Smooth muscle cell (in vitro differentiated cells): ENCODE results near the gene LRRC47. TPM values are rescaled to one million over a fixed set of nuclear protein-coding genes. Genes with fewer than 3 reads are reported as not detected.

Experiments
- DNase-seq: peaks from one replicate; lab custom pipeline; 2025; ENCODE audit not compliant: unreplicated experiment; lab: John Stamatoyannopoulos, UW
- H2AFZ ChIP-seq: fragments of 200-600 bp; sonication (generic); 2 replicates; pipeline ENCODE4 v1.6.0; 2016; ENCODE audit warnings: antibody characterized with exemption, low read depth, mild to moderate bottlenecking
- H3F3A ChIP-seq: fragments of 200-600 bp; sonication (generic); 2 replicates; pipeline ENCODE4 v1.6.0; 2017; ENCODE audit warnings: antibody characterized with exemption, low read depth
- H3K27ac ChIP-seq: fragments of 200-600 bp; sonication (generic); 2 replicates; pipeline ENCODE4 v1.5.1; 2016; ENCODE audit warnings: low read depth, mild to moderate bottlenecking
- H3K27me3 ChIP-seq: fragments of 200-600 bp; sonication (generic); 2 replicates; pipeline ENCODE4 v1.6.1; 2016; ENCODE audit warnings: low read depth, mild to moderate bottlenecking
- H3K36me3 ChIP-seq: fragments of 200-600 bp; sonication (generic); 2 replicates; pipeline ENCODE4 v1.5.1; 2016; ENCODE audit warnings: low read depth
- H3K4me1 ChIP-seq: fragments of 200-600 bp; sonication (generic); 2 replicates; pipeline ENCODE4 v1.5.1; 2016; ENCODE audit warnings: low read depth
- H3K4me2 ChIP-seq: fragments of 200-600 bp; sonication (generic); 2 replicates; pipeline ENCODE4 v1.6.0; 2016; ENCODE audit warnings: mild to moderate bottlenecking
- H3K4me3 ChIP-seq: fragments of 200-600 bp; sonication (generic); 2 replicates; pipeline ENCODE4 v1.5.1; 2016; ENCODE audit warnings: mild to moderate bottlenecking
- H3K79me2 ChIP-seq: fragments of 200-600 bp; sonication (generic); 2 replicates; pipeline ENCODE4 v1.6.0; 2016; ENCODE audit warnings: low read depth, mild to moderate bottlenecking
- H3K9ac ChIP-seq: fragments of 200-600 bp; sonication (generic); 2 replicates; pipeline ENCODE4 v1.6.0; 2016; ENCODE audit warnings: low read depth
- H3K9me3 ChIP-seq: fragments of 200-600 bp; sonication (generic); replicated peaks from 2 replicates; pipeline ENCODE4 v1.5.1; 2016; ENCODE audit warnings: low read depth
- H4K20me1 ChIP-seq: fragments of 200-600 bp; sonication (generic); 2 replicates; pipeline ENCODE4 v1.6.0; 2016; ENCODE audit warnings: low read depth
- WGBS: methylation state at CpG from one replicate; pipeline ENCODE4 v1.1.7; 2016; ENCODE audit warnings: low lambda C conversion rate; 5-methylcytosine and 5-hydroxymethylcytosine counted together
- polyA plus RNA-seq: library from polyadenylated mRNA; unstranded; fragments of >200 nt; fragmentation: Nextera tagmentation; extraction: Ambion mirVana; gene quantifications from 2 replicates; pipeline ENCODE4 v1.2.1, GENCODE V29; 2016
- small RNA-seq: library from RNA; depleted of rRNA; stranded (forward); fragments of <200 nt; gene quantifications from one replicate; pipeline ENCODE3, GENCODE V24; 2014
- total RNA-seq: library from RNA; depleted of rRNA; stranded (reverse); fragments of >200 nt; gene quantifications from 2 replicates; pipeline ENCODE4 v1.2.3, GENCODE V29; 2014
- TF ChIP-seq, protein P1 (sequence below): fragments of 200-600 bp; sonication (generic); IDR thresholded peaks from 2 replicates; pipeline ENCODE4 v1.5.1; 2017; ENCODE audit warnings: borderline replicate concordance, mild to moderate bottlenecking, antibody characterized with exemption; ENCODE audit not compliant: insufficient read depth, poor library complexity, severe bottlenecking

The LRRC47 gene
- total and polyA plus RNA-seq, 2 experiments from 2014 or later, result 24.9 to 38.0 TPM

DNA sequence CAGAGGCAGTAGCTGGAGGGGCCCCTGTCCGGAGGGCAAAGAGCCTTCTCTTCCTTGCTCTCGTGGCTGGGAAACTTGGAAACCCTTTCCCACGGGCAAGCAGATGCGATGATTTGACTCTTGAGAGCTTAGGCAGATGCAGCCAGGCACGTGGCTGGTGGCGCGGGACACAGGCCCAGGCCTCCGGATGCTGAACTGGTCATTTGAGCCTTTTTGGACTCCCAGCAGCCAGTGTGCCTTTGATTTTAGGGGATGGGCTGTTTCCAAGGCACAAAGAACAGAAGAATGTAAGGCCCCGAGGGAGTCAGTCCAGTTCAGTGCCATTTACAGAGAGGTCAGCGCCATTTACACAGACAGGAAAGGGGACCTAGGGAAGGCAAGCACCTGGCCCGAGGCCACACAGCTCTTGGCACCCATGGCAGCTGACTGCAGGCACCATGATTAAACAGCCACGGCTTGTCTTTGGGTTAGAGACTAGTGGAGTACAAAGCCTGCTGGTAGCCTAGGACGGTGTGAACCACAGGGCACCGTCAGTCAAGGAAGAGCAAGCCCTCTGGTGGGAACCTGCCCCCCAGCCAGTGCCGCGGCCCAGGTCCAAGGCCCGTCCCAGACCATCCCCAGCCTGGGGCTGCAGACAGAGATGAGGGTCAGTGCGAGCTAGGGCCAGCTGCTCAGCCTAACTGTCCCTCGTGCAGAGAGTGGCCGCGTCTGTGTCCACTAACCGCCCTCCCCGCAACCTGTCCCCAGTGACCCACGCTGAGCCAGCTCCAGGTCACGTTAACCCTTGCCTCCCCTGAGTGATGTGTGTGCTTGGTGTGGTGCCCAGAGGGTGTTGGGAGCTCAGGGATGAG lies 64.5 kb downstream of the LRRC47 start:
- H3K4me3 ChIP-seq, result no peak overlapping the region
- DNase-seq, result no peak
- TF ChIP-seq, protein P1, sequence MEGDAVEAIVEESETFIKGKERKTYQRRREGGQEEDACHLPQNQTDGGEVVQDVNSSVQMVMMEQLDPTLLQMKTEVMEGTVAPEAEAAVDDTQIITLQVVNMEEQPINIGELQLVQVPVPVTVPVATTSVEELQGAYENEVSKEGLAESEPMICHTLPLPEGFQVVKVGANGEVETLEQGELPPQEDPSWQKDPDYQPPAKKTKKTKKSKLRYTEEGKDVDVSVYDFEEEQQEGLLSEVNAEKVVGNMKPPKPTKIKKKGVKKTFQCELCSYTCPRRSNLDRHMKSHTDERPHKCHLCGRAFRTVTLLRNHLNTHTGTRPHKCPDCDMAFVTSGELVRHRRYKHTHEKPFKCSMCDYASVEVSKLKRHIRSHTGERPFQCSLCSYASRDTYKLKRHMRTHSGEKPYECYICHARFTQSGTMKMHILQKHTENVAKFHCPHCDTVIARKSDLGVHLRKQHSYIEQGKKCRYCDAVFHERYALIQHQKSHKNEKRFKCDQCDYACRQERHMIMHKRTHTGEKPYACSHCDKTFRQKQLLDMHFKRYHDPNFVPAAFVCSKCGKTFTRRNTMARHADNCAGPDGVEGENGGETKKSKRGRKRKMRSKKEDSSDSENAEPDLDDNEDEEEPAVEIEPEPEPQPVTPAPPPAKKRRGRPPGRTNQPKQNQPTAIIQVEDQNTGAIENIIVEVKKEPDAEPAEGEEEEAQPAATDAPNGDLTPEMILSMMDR, result no peak
- no peaks in the 10 kb centered on the region for H3K79me2 ChIP-seq
- no peak overlapping the region for H3K9ac ChIP-seq
- H4K20me1 ChIP-seq, result no peaks in the 10 kb centered on the region
- WGBS, result 82% methylated on average over 25 of the region's 25 CpGs
- no peaks in the 10 kb centered on the region for H3K27me3 ChIP-seq
- no peaks in the 10 kb centered on the region for H3K9me3 ChIP-seq
- H3K27ac ChIP-seq, result no peak overlapping the region
- no peaks in the 10 kb centered on the region for H3K4me1 ChIP-seq
- no peaks in the 10 kb centered on the region for H3K36me3 ChIP-seq
- no peak overlapping the region for H3K4me2 ChIP-seq
- no peak overlapping the region for H2AFZ ChIP-seq
- no peaks in the 10 kb centered on the region for H3F3A ChIP-seq

DNA sequence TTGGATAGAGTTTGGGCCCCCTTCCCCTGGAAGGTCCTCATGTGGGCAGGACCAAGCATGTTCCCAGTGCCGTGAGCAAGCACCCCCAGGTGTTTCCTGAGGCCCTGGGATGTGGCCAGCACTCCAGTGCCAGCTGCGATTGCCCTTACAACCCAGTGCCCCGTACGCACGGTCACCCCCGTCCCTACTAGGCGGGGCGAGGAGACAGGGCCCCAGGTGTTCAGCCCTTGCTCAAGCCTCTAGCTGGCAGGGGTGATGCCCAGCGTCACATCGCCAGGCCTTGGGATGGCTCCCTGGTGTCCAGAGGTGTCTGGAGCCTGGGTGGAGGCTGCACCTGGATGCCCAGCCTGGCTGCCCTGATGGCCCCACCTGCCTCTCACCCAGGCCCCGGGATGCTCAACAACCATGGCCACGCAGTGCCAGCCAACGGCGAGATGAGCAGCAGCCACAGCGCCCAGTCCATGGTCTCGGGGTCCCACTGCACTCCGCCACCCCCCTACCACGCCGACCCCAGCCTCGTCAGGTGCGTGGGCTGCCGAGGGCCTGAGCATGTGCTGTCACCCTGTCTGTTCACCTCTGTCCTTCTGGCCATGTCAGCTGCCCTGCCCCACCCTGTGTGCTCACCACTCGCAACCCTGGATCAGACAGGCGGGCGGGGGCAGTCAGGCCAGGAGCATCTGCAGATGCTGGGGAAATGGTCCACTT lies 65.6 kb downstream of the LRRC47 start:
- no peak overlapping the region for H3K4me3 ChIP-seq
- H3K27me3 ChIP-seq, result no peaks in the 10 kb centered on the region
- no peaks in the 10 kb centered on the region for H3F3A ChIP-seq
- no peak overlapping the region for H3K27ac ChIP-seq
- H2AFZ ChIP-seq, result no peak overlapping the region
- H3K4me2 ChIP-seq, result no peak overlapping the region
- no peaks in the 10 kb centered on the region for H4K20me1 ChIP-seq
- TF ChIP-seq, protein P1, result no peak
- no peak for DNase-seq
- H3K36me3 ChIP-seq, result no peaks in the 10 kb centered on the region
- no peaks in the 10 kb centered on the region for H3K4me1 ChIP-seq
- WGBS, result 95% methylated on average over 25 of the region's 25 CpGs
- no peaks in the 10 kb centered on the region for H3K9me3 ChIP-seq
- no peaks in the 10 kb centered on the region for H3K79me2 ChIP-seq
- no peak overlapping the region for H3K9ac ChIP-seq

DNA sequence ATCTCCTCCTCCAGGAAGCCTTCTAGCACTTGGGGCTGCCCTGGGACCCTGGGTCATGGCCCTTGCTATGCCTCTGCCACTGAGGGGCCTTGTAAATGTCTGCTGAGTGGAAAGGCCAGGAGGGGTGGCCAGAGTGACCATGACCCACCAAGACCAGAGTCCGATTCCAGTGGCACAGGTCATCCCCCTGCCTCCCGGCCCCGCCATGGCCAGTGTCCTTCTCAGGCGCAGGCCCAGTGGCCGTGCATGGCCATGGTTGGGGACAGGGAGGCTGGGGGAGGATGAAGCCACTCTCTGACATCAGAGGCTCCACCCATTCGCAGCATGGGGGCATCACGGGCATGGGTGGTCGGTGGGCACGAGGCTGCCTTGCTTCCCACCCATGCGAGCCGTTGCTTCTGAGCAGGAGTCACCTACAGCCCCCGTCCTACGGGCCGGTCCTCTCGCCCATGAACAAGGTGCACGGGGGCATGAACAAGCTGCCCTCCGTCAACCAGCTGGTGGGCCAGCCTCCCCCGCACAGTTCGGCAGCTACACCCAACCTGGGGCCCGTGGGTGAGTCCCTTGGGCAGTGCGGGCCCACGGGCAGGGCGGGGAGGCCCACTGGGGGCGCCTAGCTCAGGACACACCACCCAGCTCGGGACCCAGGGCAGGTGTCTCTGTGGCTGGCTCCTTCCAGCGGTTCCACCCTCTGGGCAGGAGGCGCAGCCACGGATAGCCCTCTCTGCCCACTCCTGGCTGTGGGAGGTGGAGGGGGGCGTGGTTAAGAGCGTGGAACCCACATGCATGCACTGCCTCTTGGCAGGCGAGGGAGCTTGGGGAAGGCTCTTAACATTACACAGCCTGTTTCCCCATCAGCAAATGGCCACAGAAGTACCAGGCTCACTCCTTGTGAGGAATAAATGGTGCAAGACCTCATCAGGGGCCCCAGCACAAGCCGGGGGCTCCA lies 66.4 kb downstream of the LRRC47 start:
- Histone ChIP-seq H2AFZ (no peak overlapping the region), H3K9me3 (no peaks in the 10 kb centered on the region), H3F3A (no peaks in the 10 kb centered on the region), H3K27me3 (no peaks in the 10 kb centered on the region), H4K20me1 (no peaks in the 10 kb centered on the region), H3K36me3 (no peaks in the 10 kb centered on the region), H3K27ac (no peak overlapping the region), H3K4me2 (no peak overlapping the region), H3K4me1 (no peaks in the 10 kb centered on the region), H3K79me2 (no peaks in the 10 kb centered on the region), H3K4me3 (no peak overlapping the region), H3K9ac (no peak overlapping the region)
- DNase-seq, result no peak
- TF ChIP-seq, protein P1, result no peak
- 94% methylated on average over 27 of the region's 32 CpGs for WGBS

Small RNA genes within 50 kb of the gene (small RNA-seq; reads per million reads assigned to genes)
- not detected for gene RF02197
- not detected for gene RN7SL574P

Other genes starting within 250 kb of the LRRC47 start
- gene MEGF6, start 185.0 kb downstream of the LRRC47 start, total RNA-seq, result 4.8 and 6.5 TPM in 2 replicates
- gene MEGF6, start 185.0 kb downstream of the LRRC47 start, polyA plus RNA-seq, result 12.8 and 18.6 TPM in 2 replicates
- 20.7 and 21.7 TPM in 2 replicates for gene TPRG1L, start 171.5 kb downstream of the LRRC47 start, total RNA-seq
- gene TPRG1L, start 171.5 kb downstream of the LRRC47 start, polyA plus RNA-seq, result 35.0 and 38.7 TPM in 2 replicates
- 14.2 and 17.2 TPM in 2 replicates for gene WRAP73, start 146.4 kb downstream of the LRRC47 start, total RNA-seq
- 20.8 and 21.5 TPM in 2 replicates for gene WRAP73, start 146.4 kb downstream of the LRRC47 start, polyA plus RNA-seq
- gene TP73, start 144.0 kb downstream of the LRRC47 start, total RNA-seq, result 0.04 and 0.22 TPM in 2 replicates
- 0.50 TPM in 1 of 2 replicates, not detected in the other for gene TP73, start 144.0 kb downstream of the LRRC47 start, polyA plus RNA-seq
- not detected in 2 replicates for gene CCDC27, start 44.0 kb downstream of the LRRC47 start, total RNA-seq
- gene CCDC27, start 44.0 kb downstream of the LRRC47 start, polyA plus RNA-seq, result not detected in 2 replicates
- 1.3 and 5.3 TPM in 2 replicates for gene SMIM1, start 23.7 kb downstream of the LRRC47 start, total RNA-seq
- 14.9 and 15.2 TPM in 2 replicates for gene SMIM1, start 23.7 kb downstream of the LRRC47 start, polyA plus RNA-seq
- gene CEP104, start 60.7 kb upstream of the LRRC47 start, total RNA-seq, result 12.6 and 16.8 TPM in 2 replicates
- 25.4 and 30.9 TPM in 2 replicates for gene CEP104, start 60.7 kb upstream of the LRRC47 start, polyA plus RNA-seq
- gene DFFB, start 61.0 kb upstream of the LRRC47 start, total RNA-seq, result 3.3 and 15.6 TPM in 2 replicates
- 4.5 and 5.7 TPM in 2 replicates for gene DFFB, start 61.0 kb upstream of the LRRC47 start, polyA plus RNA-seq
- gene C1orf174, start 103.8 kb upstream of the LRRC47 start, total RNA-seq, result 26.0 and 34.6 TPM in 2 replicates
- 29.3 and 32.5 TPM in 2 replicates for gene C1orf174, start 103.8 kb upstream of the LRRC47 start, polyA plus RNA-seq